T47D (cell line): Measurements from ENCODE around the gene MTX2.

Experiments used
- DNase-seq, 2 experiments: peaks; one replicate each; pipeline versions ENCODE4 v3.0.0 to v3.0.0-alpha.2; 2011 to 2012; ENCODE audit warnings: low read depth in 1 of 2, low spot score in 1 of 2
- JUND ChIP-seq: IDR thresholded peaks from 2 replicates; pipeline ENCODE4 v1.6.1; 2012; ENCODE audit warnings: low read depth
- in situ Hi-C: cut with HindIII; loops from 2 replicates; pipeline ENCODE4 v1.10.0; 2016; ENCODE audit warnings: low sequenced_read_pairs, low pct_unique_long_range_greater_than_20kb

The MTX2 gene

GRCh38 chr2:176270100-176270750, 983 bp downstream of the MTX2 start:
- in situ Hi-C loops = no loop called here
- DNase-seq = no peak

DNA sequence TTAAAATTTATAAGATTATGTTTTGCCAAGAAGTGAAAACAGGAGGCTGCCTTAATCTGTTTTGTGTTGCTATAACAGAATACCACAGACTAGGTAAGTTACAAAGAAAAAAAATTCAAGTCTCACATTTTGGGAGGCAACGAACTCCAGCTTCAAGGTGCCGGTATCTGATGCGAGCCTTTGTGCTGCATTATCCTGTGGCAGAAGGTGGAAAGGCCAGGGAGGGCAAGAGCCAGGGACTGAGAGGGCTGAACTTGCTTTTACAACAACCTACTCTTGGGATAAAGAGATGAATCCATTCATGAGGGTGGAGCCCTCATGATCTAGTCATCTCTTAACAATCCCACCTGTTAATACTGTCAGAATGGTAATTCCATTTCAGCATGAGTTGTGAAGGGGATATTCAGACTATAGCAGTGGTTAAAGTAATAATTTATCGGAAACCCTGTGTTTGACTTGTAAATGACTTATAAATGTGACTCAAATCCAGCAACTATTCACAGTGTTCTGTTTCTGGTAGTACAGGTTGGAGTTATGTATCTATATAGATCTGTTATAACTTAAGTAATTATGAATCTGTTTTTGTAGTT, 3.7 kb downstream of the MTX2 start:
- in situ Hi-C loops = no loop called here
- DNase-seq = no peak
- TF ChIP-seq JUND = no peak

More at GRCh38 chr2:176270100-176270750, 983 bp downstream of the MTX2 start:
- no peak for TF ChIP-seq JUND

- no peak for TF ChIP-seq JUND
- in situ Hi-C loops = no loop called here
Observed at GRCh38 chr2:176278927-176279326, 9.7 kb downstream of the MTX2 start.

GRCh38 chr2:176280156-176280555, 10.9 kb downstream of the MTX2 start:
- no peak for TF ChIP-seq JUND
- no peak for DNase-seq
- in situ Hi-C loops = no loop called here

More at GRCh38 chr2:176278927-176279326, 9.7 kb downstream of the MTX2 start:
- DNase-seq = no peak

DNA sequence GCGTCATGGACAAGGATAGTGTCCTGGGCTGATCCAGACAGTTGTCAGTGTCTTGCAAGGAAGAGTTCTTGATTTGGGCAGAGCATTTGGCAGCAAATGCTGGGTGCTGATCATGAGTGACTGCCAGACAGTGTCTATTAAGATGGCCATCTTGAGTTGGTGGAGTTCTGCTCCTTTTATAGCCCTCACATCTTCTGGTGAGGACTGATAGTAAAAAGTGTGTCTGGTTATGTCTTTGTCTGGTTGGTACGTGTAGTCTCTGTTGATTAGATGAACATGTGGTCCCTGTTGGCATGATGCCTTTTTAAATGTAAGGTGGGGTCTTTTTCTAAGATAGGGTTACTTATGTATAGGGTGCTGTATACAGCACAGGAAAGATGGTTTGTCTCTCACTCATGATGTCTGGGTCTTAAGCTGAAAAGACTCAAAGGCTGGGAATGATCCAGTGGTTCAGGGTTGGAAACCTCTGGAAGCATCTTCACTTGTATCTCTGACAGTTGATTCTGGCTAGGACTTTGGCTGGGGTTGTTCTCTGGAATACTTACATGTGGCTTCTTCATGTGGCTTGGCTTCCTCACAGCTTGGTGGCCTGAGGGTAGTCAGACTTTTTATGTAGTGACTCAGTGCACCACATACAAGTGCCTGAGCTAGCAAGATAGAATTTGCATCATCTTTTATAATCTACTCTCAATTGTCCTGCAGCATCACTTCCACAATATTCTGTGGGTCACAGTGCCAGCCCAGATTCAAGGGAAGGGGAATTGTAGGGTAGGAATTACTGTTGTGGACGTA, 11.8 kb downstream of the MTX2 start:
- no peak for DNase-seq
- in situ Hi-C loops = no loop called here

DNA sequence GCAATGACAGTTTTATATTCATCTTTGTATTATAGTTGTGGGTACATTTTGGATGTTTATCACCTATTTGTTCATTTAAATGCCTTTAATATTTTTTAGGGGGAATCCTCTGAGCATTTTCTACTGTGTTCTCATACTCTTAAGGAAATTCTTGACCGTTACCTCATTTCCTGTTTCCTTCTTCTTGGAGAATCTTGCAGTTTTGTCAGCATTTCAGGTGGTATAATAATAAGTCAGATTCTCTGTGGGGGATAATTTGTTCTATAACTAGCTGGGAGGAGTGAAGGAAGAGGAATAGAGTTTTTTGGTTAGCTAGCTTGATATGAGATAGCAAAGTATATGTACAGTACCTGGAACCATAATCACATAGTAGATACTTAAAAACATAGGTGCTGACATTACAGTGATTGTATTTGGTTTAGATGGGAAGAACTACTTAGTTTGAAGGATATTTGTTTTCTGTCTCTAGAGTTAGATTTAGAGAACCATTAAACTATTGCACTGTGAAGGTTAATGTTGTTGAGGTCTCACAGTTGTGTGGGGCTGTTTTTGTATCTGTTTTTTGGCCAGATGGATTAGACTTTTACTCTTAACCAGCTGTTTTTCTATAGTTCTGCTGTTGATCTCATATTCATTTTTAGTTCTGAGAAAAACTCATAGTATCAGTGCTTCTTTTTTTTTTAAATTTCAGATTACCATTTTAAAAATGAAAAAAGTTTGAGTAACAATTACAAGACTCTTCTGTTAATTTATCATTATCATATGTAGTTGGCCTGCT, 14.2 kb downstream of the MTX2 start:
- TF ChIP-seq JUND = no peak
- in situ Hi-C loops = no loop called here
- no peak for DNase-seq

More for the DNA sequence above, 11.8 kb downstream of the MTX2 start:
- TF ChIP-seq JUND = no peak

- TF ChIP-seq JUND = no peak
- in situ Hi-C loops = no loop called here
- DNase-seq = no peak
Observed at GRCh38 chr2:176284461-176285049, 15.3 kb downstream of the MTX2 start.

DNA sequence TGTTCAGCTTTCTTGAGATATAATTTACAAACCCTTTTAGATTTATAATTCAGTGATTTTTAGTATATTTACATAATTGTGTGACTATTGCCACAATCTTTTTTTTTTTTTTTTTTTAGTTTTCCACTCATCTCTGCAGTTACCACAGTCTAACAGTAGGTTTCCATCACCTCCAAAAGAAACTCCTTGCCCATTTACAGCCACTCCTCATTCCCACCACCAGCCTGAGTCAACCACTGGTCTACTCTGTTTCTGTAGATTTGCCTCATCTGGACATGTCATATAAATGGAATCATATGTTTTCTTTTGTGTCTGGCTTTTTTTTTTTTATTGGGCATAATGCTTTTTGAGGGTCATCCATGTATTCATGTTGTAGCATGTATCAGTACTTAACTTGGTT, 16.1 kb downstream of the MTX2 start:
- in situ Hi-C loops = no loop called here
- DNase-seq = no peak
- no peak for TF ChIP-seq JUND

DNA sequence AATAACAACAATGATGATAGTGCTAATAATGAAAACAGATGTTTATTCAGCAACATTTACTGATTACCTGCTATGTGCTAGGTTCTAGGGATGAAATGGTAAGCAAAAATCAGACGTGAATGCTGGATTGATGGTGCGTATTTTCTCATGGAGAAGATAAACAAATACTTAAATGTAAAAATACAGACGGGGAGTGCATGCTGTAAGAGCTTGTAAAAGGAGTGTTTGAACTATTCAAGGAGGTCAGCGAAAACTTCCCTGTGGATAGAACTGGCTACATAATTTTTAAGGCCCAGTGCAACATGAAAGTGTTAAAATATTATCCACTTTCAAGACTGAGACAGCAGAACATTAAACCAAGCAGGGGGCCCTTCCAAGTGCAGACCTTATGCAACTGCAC, 22.1 kb downstream of the MTX2 start:
- DNase-seq = no peak
- in situ Hi-C loops = no loop called here
- no peak for TF ChIP-seq JUND

DNA sequence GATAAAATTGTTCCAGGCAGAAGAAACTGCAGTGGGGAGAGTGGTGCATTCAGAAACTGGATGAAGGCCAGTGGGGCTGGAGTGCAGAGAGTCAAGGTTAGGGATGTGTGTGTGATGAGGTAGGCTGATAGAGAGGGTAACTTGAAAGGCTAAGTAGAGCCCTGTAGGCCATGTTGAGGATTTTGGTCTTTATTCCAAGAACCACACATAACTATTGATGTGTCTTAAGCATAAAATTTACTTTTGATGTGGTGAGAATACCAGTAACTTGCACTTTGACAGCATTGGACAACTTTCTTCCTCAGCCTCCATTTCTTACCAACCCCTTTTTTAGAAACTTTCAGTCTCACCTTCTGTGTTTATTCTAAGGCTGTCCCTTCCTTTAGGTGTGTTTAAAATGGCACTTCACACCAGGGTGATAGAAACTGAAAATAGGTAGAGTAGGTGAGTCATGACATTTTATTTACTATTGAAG, 22.6 kb downstream of the MTX2 start:
- DNase-seq = no peak
- no peak for TF ChIP-seq JUND
- in situ Hi-C loops = no loop called here

DNA sequence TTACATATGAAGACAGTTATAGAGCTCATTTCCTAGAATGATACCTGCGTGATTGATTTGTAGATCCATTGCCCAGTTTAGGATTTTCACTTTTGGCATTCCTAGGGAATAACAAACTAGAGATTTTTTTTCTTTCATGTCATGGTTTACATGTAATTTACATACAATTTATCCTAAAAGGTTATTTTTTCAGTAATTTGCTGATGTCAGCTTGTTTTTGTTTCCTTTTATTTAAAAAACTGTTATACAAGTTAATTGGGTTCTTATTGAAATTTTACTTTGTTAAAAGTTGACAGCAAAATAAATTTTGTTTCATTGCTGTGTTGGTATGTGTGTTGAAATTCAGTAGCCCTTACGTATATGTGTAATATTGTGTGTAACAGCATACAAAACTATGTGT, 23.4 kb downstream of the MTX2 start:
- DNase-seq = no peak
- in situ Hi-C loops = no loop called here
- TF ChIP-seq JUND = no peak

- DNase-seq = no peak
- in situ Hi-C loops = no loop called here
- TF ChIP-seq JUND = no peak
Observed at GRCh38 chr2:176293334-176293733, 24.1 kb downstream of the MTX2 start.
